UCSD-AML1 (cell line): Measurements from ENCODE around the gene MID2.
"Not testable (repeated sequence)": the region's sequence is repeated elsewhere in the genome, so short reads cannot be mapped to it uniquely, and the experiment has no call there.

Source experiments
- DNase-seq: peaks from one replicate; lab custom pipeline; 2025; ENCODE audit not compliant: unreplicated experiment; lab: John Stamatoyannopoulos, UW

Gene MID2

DNA sequence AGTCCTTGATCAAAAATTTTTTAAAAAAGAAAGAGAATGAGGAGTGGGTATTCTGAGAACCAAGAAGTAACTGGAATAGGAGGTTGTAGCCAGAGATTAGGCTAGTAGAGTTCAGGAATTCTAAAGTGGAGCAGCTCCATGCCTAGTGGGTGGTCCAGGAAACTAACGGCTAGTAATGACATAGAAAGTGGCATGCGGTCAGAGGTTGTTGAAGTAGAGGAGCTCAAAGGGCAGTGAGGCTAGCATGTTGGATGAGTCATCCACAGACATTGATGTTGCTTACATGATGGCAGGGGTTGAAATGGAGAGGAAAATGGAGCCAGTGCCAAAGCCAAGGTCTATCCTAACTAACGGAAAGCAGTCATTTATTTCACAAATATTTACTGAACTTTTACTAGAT is 114.4 kb downstream of the MID2 start:
- no peak for DNase-seq

DNA sequence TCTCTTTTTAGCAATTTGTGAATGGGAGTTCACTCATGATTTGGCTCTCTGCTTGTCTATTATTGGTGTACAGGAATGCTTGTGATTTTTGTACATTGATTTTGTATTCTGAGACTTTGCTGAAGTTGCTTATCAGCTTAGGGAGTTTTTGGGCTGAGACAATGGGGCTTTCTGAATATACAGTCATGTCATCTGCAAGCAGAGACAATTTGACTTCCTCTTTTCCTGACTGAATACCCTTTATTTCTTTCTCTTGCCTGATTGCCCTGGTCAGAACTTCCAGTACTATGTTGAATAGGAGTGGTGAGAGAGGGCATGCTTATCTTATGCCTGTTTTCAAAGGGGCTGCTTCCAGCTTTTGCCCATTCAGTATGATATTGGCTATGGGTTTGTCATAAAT is 129.7 kb downstream of the MID2 start:
- not testable (repeated sequence) for DNase-seq

DNA sequence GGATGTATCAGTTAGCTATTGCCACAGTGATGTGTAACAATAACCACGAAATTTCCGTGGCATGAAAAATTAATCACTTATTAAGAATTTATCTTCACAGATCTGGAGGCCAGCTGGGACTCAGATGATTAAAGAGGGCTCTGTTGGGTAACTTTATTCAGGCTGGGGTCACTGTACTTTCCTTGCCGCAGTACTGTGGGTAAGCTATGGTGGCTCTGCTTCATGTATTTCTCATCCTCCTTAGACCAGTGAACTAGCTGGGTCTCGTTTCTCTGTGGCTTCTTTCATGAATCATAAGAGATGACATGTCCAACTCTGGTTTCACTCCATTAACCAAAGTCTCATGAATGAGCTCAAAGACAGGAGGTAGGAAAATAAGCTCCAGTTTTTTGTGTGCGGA is 143.0 kb downstream of the MID2 start:
- DNase-seq: no peak

- no peak for DNase-seq
These were observed 144.4 kb downstream of the MID2 start for GRCh38 chrX:107970073-107970472.

- DNase-seq: no peak
These were observed 146.0 kb downstream of the MID2 start for GRCh38 chrX:107971636-107972035.
